HepG2 (cell line): ENCODE measurements around the gene ADPRM. TPM values are rescaled to one million over a fixed set of nuclear protein-coding genes. Genes with fewer than 3 reads are reported as not detected.

Experiments used
- ATAC-seq: fragments of 200-7000 bp; cut with Tn5 transposase; 3 replicates; pipeline ENCODE4 v1.9.1; 2020; ENCODE audit warnings: mild to moderate bottlenecking, moderate library complexity
- BruUV-seq: library from RNA; stranded (reverse); fragments of 400-500 nt; replicated peaks from 2 replicates; lab custom pipeline; 2021; lab: Mats Ljungman, UMichigan
- CTCF ChIA-PET: fragments of 300-600 bp; formaldehyde crosslinking; extraction: SDS; loops from one replicate; lab custom pipeline; 2021; ENCODE audit warnings: low total read pairs, inconsistent platforms, low intra/inter-chr PET ratio; lab: Yijun Ruan, JAX
- POLR2A ChIA-PET: fragments of 350-600 bp; sonication (Branson Sonifier 250); formaldehyde crosslinking; loops from one replicate; lab custom pipeline; 2020; ENCODE audit warnings: antibody characterized with exemption, inconsistent platforms; lab: Yijun Ruan, JAX
- DNase-seq: peaks from one replicate; pipeline ENCODE4 v3.0.0-alpha.2; 2015; ENCODE audit warnings: low spot score
- FAIRE-seq: peaks from 3 replicates; lab custom pipeline; 2011; peaks lifted over from hg19 to GRCh38; lab: Jason Lieb, UNC
- H2AFZ ChIP-seq: one replicate; pipeline ENCODE4 v1.6.1; 2011; ENCODE audit warnings: low read length, inconsistent platforms
- H3K27ac ChIP-seq: fragments of 300-600 bp; 3 replicates; pipeline ENCODE4 v1.8.0; 2011; ENCODE audit warnings: mixed run types, mild to moderate bottlenecking, mixed read lengths, low read length, inconsistent platforms; ENCODE audit not compliant: insufficient read depth; ENCODE audit errors: extremely low read length
- H3K27me3 ChIP-seq, 2 experiments: fragments of 200-600 bp in 1 of 2; 2 replicates in 1 of 2; 3 replicates in 1 of 2; pipeline versions ENCODE4 v1.6.0 to v1.8.0; 2011; ENCODE audit warnings: low read length in 2 of 2, mild to moderate bottlenecking in 2 of 2, moderate library complexity in 2 of 2, inconsistent platforms in 1 of 2; ENCODE audit not compliant: insufficient read depth in 2 of 2, control insufficient read depth in 1 of 2
- H3K36me3 ChIP-seq, 2 experiments: fragments of 200-600 bp in 1 of 2; replicated peaks in 1 of 2; 2 replicates in 1 of 2; 3 replicates in 1 of 2; pipeline versions ENCODE4 v1.5.1 to v1.8.0; 2011; ENCODE audit warnings: low read length in 2 of 2, inconsistent platforms in 1 of 2; ENCODE audit not compliant: insufficient read depth in 2 of 2, control insufficient read depth in 1 of 2
- H3K4me1 ChIP-seq: 2 replicates; pipeline ENCODE4 v1.5.1; 2012; ENCODE audit warnings: low read length, inconsistent platforms; ENCODE audit not compliant: insufficient read depth
- H3K4me2 ChIP-seq: 2 replicates; pipeline ENCODE4 v1.6.0; 2011; ENCODE audit warnings: low read depth, low read length, inconsistent platforms
- H3K4me3 ChIP-seq, 3 experiments: fragments of 200-600 bp in 1 of 3; sonication (generic), shearing (Covaris generic) in 1 of 3; replicated peaks in 1 of 3; 2 replicates each; pipeline ENCODE4 v1.5.1; 2011 to 2016; ENCODE audit warnings: low read length in 3 of 3, inconsistent platforms in 2 of 3, low read depth in 2 of 3, mild to moderate bottlenecking in 2 of 3, control low read depth in 1 of 3, mixed read lengths in 1 of 3; ENCODE audit not compliant: insufficient read depth in 1 of 3
- H3K79me2 ChIP-seq: one replicate; pipeline ENCODE4 v1.6.1; 2011; ENCODE audit warnings: low read length, inconsistent platforms; ENCODE audit not compliant: insufficient read depth
- H3K9ac ChIP-seq: 2 replicates; pipeline ENCODE4 v1.6.0; 2011; ENCODE audit warnings: mild to moderate bottlenecking, low read depth, low read length, inconsistent platforms; ENCODE audit not compliant: insufficient read depth
- H3K9me3 ChIP-seq: 2 replicates; pipeline ENCODE4 v1.5.1; 2012; ENCODE audit warnings: mild to moderate bottlenecking, low read length
- H4K20me1 ChIP-seq: 2 replicates; pipeline ENCODE4 v1.6.0; 2011; ENCODE audit warnings: inconsistent platforms, mild to moderate bottlenecking, low read length, moderate library complexity; ENCODE audit not compliant: insufficient read depth
- AGO2 ChIP-seq: fragments of 200-400 bp; formaldehyde crosslinking; optimal IDR thresholded peaks from 2 replicates; pipeline ENCODE3; 2017; ENCODE audit warnings: mild to moderate bottlenecking, low read depth, low read length, moderate library complexity
- CBX2 ChIP-seq, 2 experiments: fragments of 200-600 bp in 1 of 2; sonication (generic); formaldehyde crosslinking in 1 of 2; IDR thresholded peaks; 2 replicates each; pipeline versions ENCODE4 v1.7.0 to v1.8.1; 2018 to 2022; ENCODE audit warnings: low read depth in 2 of 2, low read length in 1 of 2, mild to moderate bottlenecking in 1 of 2, missing genetic modification reagents in 1 of 2
- CHCHD3 ChIP-seq: sonication (generic); formaldehyde crosslinking; IDR thresholded peaks from 2 replicates; pipeline ENCODE4 v1.8.0; 2022; ENCODE audit warnings: mild to moderate bottlenecking, missing genetic modification reagents, moderate library complexity
- CHD2 ChIP-seq: IDR thresholded peaks from 2 replicates; pipeline ENCODE4 v1.6.1; 2011; ENCODE audit warnings: low read depth, low read length, improper control_type of control experiment
- EZH2 ChIP-seq: conservative IDR thresholded peaks from 2 replicates; pipeline ENCODE4 v1.6.1; 2012; ENCODE audit warnings: mild to moderate bottlenecking, low read depth, low read length, moderate library complexity
- HDAC1 ChIP-seq: sonication (generic); formaldehyde crosslinking; IDR thresholded peaks from 2 replicates; pipeline ENCODE4 v1.5.1; 2020; ENCODE audit warnings: mild to moderate bottlenecking, missing genetic modification reagents
- HNF1B ChIP-seq: sonication (generic); formaldehyde crosslinking; IDR thresholded peaks from 2 replicates; pipeline ENCODE4 v1.5.1; 2020; ENCODE audit warnings: mild to moderate bottlenecking, moderate library complexity, missing genetic modification reagents
- KAT7 ChIP-seq: IDR thresholded peaks from 2 replicates; pipeline ENCODE4 v1.6.1; 2018; ENCODE audit warnings: borderline replicate concordance, missing compliant biosample characterization
- MATR3 ChIP-seq: sonication (generic); formaldehyde crosslinking; IDR thresholded peaks from 2 replicates; pipeline ENCODE4 v1.4.0; 2020; ENCODE audit warnings: missing genetic modification reagents
- SMAD9 ChIP-seq: sonication (generic); formaldehyde crosslinking; IDR thresholded peaks from 2 replicates; pipeline ENCODE4 v1.5.1; 2020; ENCODE audit warnings: mild to moderate bottlenecking, missing genetic modification reagents
- TCF12 ChIP-seq, 2 experiments: fragments of 450-650 bp in 1 of 2; sonication (generic) in 1 of 2; formaldehyde crosslinking in 1 of 2; IDR thresholded peaks; 2 replicates each; pipeline versions ENCODE4 v1.6.1 to v1.8.0; 2017 to 2022; ENCODE audit warnings: antibody characterized with exemption in 1 of 2, mild to moderate bottlenecking in 1 of 2, missing genetic modification reagents in 1 of 2, moderate library complexity in 1 of 2
- ZFP41 ChIP-seq: sonication (generic); formaldehyde crosslinking; IDR thresholded peaks from 2 replicates; pipeline ENCODE4 v1.4.0; 2020; ENCODE audit warnings: mild to moderate bottlenecking, missing genetic modification reagents, borderline replicate concordance
- ZNF12 ChIP-seq: sonication (generic); formaldehyde crosslinking; IDR thresholded peaks from 2 replicates; pipeline ENCODE4 v1.5.0; 2020; ENCODE audit warnings: missing genetic modification reagents
- ZNF20 ChIP-seq: sonication (generic); formaldehyde crosslinking; IDR thresholded peaks from 2 replicates; pipeline ENCODE4 v1.4.0; 2020; ENCODE audit warnings: mild to moderate bottlenecking, moderate library complexity, missing genetic modification reagents
- ZNF282 ChIP-seq: fragments of 450-650 bp; IDR thresholded peaks from 2 replicates; pipeline ENCODE4 v1.6.1; 2018; ENCODE audit not compliant: partially characterized antibody
- ZNF746 ChIP-seq: sonication (generic); formaldehyde crosslinking; IDR thresholded peaks from 2 replicates; pipeline ENCODE4 v1.8.0; 2022; ENCODE audit warnings: mild to moderate bottlenecking, missing genetic modification reagents
- WGBS: methylation state at CpG from one replicate; pipeline ENCODE4 v1.1.6; 2017; ENCODE audit warnings: low lambda C conversion rate; 5-methylcytosine and 5-hydroxymethylcytosine counted together
- in situ Hi-C: cut with HindIII; loops from 2 replicates; pipeline ENCODE4 v1.10.0; 2017; ENCODE audit warnings: low pct_unique_long_range_greater_than_20kb; ENCODE audit not compliant: extremely low pct_ligation_motif_present
- intact Hi-C: fragments of 100-400 bp; cut with micrococcal nuclease; formaldehyde crosslinking; loops from one replicate; pipeline ENCODE4 v1.10.0; 2022; ENCODE audit not compliant: unreplicated experiment
- polyA plus RNA-seq, 8 experiments: library from polyadenylated mRNA; depleted of rRNA in 3 of 8; stranded (reverse) in 7 of 8; unstranded in 1 of 8; fragments of >200 nt; fragmentation: Illumina TruSeq in 4 of 8; extraction: Trizol in 4 of 8; gene quantifications; 2 replicates each; pipeline versions ENCODE4 v1.2.1 to v1.2.3, GENCODE V29; 2011 to 2016; ENCODE audit warnings: low read depth in 4 of 8, missing spikeins in 1 of 8, mixed read lengths in 1 of 8; ENCODE audit not compliant: insufficient read depth in 1 of 8
- total RNA-seq, 5 experiments: library from RNA; depleted of rRNA; stranded (reverse); fragments of >200 nt; fragmentation: Illumina TruSeq; extraction: Trizol; gene quantifications; 2 replicates each; pipeline ENCODE4 v1.2.3, GENCODE V29; 2016; ENCODE audit warnings: low read depth in 1 of 5

The ADPRM gene
- total and polyA plus RNA-seq, 2 of the 13 experiments (the other 11 are each of a cell fraction or from before 2014, with no cell fraction given), result 5.6 to 10.8 TPM

- TF ChIP-seq CHCHD3 (CRISPR knock-in tag), result no peak
- TF ChIP-seq ZFP41 (CRISPR knock-in tag), result no peak
- TF ChIP-seq HDAC1 (CRISPR knock-in tag), result peak; percentile 33; the same call in 1 of the 2 replicates
- TF ChIP-seq EZH2, result no peak
Measured at GRCh38 chr17:10757067-10757466, 59.7 kb downstream of the ADPRM start (continued).

- Histone ChIP-seq H3K4me3 (no peak overlapping the region), H3K9me3 (no peaks in the 10 kb centered on the region), H3K27ac (no peak overlapping the region), H2AFZ (no peak overlapping the region), H3K4me1 (peaks cover 31% of the 10 kb centered on the region), H3K79me2 (no peaks in the 10 kb centered on the region), H3K9ac (no peak overlapping the region), H3K27me3 (peaks cover 0 to 3% of the 10 kb centered on the region in 2 experiments; a peak in 1 of 5 replicates), H3K36me3 (no peaks in the 10 kb centered on the region), H3K4me2 (peak overlapping the region; percentile 38), H4K20me1 (no peaks in the 10 kb centered on the region)
- FAIRE-seq, result no peak
- no peak for DNase-seq
- no peak for TF ChIP-seq AGO2
- TF ChIP-seq MATR3 (CRISPR knock-in tag), result no peak
- TF ChIP-seq TCF12 (IDR thresholded peaks at IDR 0.05), result no peak
- no peak for TF ChIP-seq TCF12 (CRISPR knock-in tag; IDR thresholded peaks at IDR 0.05)
- TF ChIP-seq SMAD9, result no peak
- no peak for TF ChIP-seq CBX2 (IDR thresholded peaks at IDR 0.05; ENCODE audit: low read depth, low read length)
- no peak for TF ChIP-seq CBX2 (CRISPR knock-in tag; IDR thresholded peaks at IDR 0.05; ENCODE audit: low read depth)
- no peak for TF ChIP-seq ZNF282
- TF ChIP-seq KAT7 (CRISPR knock-in tag), result no peak
- TF ChIP-seq ZNF20 (CRISPR knock-in tag), result no peak
- no peak for TF ChIP-seq ZNF746 (CRISPR knock-in tag)
- no peak for TF ChIP-seq CHD2
- no peak for TF ChIP-seq HNF1B (CRISPR knock-in tag)
- no peak for TF ChIP-seq ZNF12
- BruUV-seq, result no TSS peak
- peak; percentile 43 for ATAC-seq
- ChIA-PET CTCF (no interaction called here), POLR2A (no interaction called here)
- in situ Hi-C loops, result no loop called here
- WGBS, result 0% methylated on average over 2 of the region's 2 CpGs
- intact Hi-C loops, result loop anchor here (5.0 kb wide), 1 partner anchor 90 kb away; no protein-coding TSS in a partner anchor
Measured at GRCh38 chr17:10757647-10758046, 60.3 kb downstream of the ADPRM start.
